Fibroblast of the aortic adventitia (primary cell): Measurements from ENCODE around the gene TAF1C. TPM values are rescaled to one million over a fixed set of nuclear protein-coding genes. Genes with fewer than 3 reads are reported as not detected.

Experiments used
- DNase-seq: peaks from one replicate; pipeline ENCODE4 v3.0.0-alpha.2; 2010; ENCODE audit warnings: low read depth
- H3K4me3 ChIP-seq: 2 replicates; pipeline ENCODE4 v1.5.1; 2011; ENCODE audit warnings: low read depth, mild to moderate bottlenecking, control low read depth, low read length, moderate library complexity
- total RNA-seq: library from RNA; depleted of rRNA; stranded (reverse); fragments of >200 nt; gene quantifications from 2 replicates; pipeline ENCODE4 v1.2.3, GENCODE V29; 2012; ENCODE audit warnings: low replicate concordance
- TF ChIP-seq, protein P1 (sequence below): IDR thresholded peaks from 2 replicates; pipeline ENCODE4 v1.5.1; 2011; ENCODE audit warnings: mild to moderate bottlenecking, low read length, control low read depth, inconsistent platforms; ENCODE audit not compliant: insufficient read depth

TAF1C gene
- total RNA-seq, 1 donor, result 19.4 TPM

DNA sequence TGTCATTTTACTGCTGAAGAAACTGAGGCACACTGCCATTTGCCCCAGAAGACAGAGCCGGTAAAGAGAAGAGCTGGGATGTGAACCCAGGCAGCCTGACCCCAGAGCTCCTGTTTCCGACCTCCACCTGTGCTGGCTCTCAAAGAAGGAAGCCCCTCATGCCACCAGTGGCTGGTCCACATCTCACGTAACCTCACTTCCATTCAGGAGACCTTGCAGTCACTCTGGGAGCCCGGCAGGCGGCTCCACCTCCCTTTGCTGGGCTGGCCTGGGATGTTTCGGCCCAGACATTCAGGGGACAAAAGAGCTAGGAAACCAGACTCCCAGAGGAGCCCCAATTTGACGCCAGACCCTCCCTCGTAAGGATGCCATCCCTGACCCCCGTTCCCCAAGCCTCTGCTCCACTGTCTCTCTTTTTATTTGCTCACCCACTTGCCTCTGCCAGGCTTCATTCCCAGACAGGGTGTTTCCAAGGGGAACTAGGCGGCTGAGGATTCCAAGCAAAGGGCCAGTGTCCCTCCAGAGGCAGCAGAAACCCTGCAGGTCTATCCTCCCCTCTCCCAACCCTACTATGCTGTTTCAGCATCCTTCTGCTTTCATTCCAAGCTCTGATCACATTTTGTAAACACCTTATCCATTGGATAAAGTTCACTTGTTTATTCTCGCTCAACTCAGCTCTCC is 2.8 kb downstream of the TAF1C start:
- H3K4me3 ChIP-seq, result no peak overlapping the region
- DNase-seq, result no peak
- TF ChIP-seq, protein P1, sequence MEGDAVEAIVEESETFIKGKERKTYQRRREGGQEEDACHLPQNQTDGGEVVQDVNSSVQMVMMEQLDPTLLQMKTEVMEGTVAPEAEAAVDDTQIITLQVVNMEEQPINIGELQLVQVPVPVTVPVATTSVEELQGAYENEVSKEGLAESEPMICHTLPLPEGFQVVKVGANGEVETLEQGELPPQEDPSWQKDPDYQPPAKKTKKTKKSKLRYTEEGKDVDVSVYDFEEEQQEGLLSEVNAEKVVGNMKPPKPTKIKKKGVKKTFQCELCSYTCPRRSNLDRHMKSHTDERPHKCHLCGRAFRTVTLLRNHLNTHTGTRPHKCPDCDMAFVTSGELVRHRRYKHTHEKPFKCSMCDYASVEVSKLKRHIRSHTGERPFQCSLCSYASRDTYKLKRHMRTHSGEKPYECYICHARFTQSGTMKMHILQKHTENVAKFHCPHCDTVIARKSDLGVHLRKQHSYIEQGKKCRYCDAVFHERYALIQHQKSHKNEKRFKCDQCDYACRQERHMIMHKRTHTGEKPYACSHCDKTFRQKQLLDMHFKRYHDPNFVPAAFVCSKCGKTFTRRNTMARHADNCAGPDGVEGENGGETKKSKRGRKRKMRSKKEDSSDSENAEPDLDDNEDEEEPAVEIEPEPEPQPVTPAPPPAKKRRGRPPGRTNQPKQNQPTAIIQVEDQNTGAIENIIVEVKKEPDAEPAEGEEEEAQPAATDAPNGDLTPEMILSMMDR, result peak; percentile 61

DNA sequence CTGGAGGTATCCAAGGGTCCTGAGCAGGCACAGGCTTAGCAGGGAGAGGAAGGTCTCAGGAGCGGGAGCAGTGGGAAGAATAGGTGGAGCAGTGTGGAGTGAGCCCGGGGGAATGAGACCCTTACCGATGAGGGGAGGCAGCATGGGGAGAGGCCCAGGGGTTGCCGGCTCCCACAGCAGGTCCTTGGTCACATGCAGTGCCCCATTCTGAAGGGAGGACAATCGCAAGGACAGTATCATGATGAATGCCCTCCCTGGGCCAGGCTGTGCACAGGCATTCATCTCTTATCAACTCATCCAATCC is 3.3 kb downstream of the TAF1C start:
- H3K4me3 ChIP-seq, result no peak overlapping the region
- DNase-seq, result no peak
- TF ChIP-seq, protein P1, result no peak

DNA sequence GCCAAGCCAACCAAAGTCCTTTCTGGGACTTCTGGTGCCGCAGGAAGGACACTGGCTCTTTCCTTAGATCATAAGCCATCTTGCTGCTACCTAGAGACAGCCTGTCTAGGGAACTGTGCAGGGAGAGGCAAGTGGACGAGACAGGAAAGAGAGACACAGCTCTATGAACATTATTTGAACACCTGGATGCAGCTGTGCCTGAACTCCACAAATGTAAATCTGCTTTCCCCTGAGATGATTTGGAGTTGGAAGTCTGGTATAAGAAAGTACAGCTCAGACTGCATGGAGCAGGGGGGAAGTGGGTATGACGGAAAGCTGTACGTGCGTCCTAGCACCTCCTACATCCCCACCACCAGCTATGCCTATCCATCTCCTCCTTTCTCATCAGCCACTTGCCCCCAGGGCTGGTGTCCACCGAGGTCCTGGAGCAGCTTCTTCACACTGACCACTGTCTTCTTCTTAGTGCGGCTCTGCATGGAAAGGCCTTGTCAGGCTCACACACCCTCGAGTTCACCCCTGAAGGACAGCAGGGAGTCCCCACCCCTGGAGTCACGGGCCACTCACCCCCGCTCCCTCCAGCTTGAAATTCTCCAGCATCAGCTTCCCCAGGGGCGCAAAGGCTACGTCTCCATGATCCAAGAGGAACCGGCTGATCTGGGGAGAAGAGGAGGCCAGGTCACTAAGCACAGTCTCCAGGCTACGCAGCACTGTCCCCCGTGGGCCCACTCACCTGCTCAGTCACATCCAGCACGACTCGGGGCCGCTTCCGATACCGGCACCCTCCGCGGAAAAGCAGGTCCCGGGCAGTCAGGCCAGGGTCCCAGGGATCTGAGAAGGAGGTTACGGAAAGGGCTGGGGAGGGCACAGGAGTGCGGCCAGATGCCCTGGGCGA is 3.9 kb downstream of the TAF1C start:
- no peak overlapping the region for H3K4me3 ChIP-seq
- TF ChIP-seq, protein P1, result no peak
- DNase-seq, result no peak

DNA sequence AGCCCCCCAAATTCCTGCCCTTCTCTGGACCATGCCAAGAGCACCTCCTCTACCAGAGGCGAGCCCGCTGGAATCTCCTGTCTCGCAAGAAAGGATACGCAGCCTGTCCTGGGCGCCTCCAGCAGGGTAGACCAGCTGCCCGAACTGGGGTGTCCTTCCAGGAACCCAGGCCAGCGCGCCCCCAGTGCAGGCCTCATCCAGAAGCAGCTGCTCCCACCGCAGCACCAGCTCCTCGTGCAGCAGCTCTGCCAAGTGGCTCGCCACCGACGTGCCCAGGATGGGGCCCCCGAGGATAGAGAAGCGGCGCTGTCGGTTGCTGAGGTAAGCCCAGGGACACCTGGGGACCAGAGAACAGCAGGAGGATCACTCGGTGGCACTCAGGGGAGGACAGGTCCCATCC is 4.8 kb downstream of the TAF1C start:
- TF ChIP-seq, protein P1, result no peak
- H3K4me3 ChIP-seq, result no peak overlapping the region
- DNase-seq, result no peak

DNA sequence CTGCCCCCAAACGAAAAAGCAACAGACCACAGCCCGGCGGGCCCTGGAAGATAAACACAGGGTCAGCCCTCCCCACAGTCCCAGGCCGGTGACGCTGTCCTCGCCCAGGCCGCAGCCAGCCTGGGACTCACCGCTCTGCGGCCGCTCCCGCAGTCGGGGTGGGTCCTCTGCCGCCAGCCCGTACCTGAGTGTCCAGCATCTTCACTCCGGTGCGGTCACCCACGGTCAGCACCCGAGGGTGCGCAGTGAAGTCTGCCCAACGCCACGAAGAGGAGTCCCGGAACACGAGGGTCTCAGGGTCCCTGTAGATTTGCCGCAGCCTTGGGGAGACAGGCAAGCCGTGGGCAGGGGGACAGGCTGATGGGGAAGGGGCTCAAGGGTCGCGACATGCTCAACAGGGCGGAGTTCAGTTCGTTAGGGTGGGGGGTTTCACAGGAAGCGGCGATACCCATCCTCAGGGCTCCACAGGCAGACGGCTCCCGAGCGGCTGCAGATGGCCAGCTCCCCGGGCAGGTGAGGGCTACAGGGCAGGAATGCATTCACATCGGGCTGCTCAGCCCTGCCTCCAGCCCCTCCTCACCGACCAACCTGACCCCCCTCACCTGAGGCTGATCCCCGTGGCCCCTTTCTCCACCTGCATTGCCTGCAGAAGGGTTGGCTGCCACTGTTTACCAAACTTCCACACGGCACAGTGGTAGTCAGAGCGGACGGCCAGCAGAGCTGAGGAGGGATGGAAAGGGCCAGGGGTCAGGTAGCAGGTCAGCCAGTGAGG is 5.5 kb downstream of the TAF1C start:
- TF ChIP-seq, protein P1, result no peak
- H3K4me3 ChIP-seq, result no peak overlapping the region
- no peak for DNase-seq

DNA sequence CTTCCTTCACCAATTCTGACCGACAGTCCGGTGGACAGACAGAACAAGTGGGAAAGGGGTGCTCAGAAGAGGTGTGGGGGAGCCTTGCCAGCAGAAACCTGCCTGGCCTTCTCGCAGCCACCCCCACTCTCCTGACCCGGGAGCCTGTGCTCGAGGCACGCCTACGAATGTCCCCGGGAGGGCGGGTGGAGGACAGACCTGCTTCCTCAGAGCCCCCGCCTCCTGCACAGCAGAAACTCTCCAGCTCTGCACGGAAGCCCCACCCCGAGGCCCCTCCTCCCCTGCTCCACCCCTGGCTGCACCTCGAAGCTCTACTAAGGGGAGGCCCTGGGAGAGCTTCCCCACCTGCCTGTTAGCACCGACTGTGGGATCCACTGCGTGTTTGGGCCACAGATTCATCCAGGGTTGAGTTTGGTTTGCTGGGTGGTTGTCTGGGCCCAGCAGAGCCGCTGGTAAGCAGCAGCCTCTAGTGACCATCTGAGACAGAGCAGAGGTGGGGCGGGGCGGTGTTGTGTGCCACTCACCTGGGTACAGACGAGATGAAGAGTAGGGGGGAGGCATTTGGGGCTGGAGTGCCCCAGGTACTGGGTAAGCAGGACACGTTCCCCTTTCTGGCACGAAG is 6.2 kb downstream of the TAF1C start:
- no peak for DNase-seq
- TF ChIP-seq, protein P1, result no peak
- no peak overlapping the region for H3K4me3 ChIP-seq
